Colonic mucosa (tissue), 4 donors: ENCODE results near the gene OSM. TPM values are rescaled to one million over a fixed set of nuclear protein-coding genes. Genes with fewer than 3 reads are reported as not detected.

Experiments used
- DNase-seq: peaks from one replicate; pipeline ENCODE4 v3.0.0-alpha.2; 2020
- H3K27ac ChIP-seq: fragments of 200-600 bp; one replicate; pipeline ENCODE4 v1.8.0; 2021
- H3K27me3 ChIP-seq: fragments of 200-600 bp; one replicate; pipeline ENCODE4 v1.8.0; 2021
- H3K36me3 ChIP-seq: fragments of 200-600 bp; one replicate; pipeline ENCODE4 v1.8.0; 2021
- H3K4me1 ChIP-seq: fragments of 200-600 bp; one replicate; pipeline ENCODE4 v1.8.0; 2021; ENCODE audit warnings: mild to moderate bottlenecking
- H3K4me3 ChIP-seq: fragments of 200-600 bp; one replicate; pipeline ENCODE4 v1.8.0; 2021
- H3K9ac ChIP-seq, 2 donors: one replicate each; pipeline ENCODE4 v1.7.0; 2013; ENCODE audit warnings: control low read depth in 2 of 2, low read depth in 2 of 2, low read length in 2 of 2
- H3K9me3 ChIP-seq: fragments of 200-600 bp; one replicate; pipeline ENCODE4 v1.8.0; 2021
- intact Hi-C: fragments of 100-400 bp; cut with DNase I; formaldehyde crosslinking; loops from one replicate; pipeline ENCODE4 v1.14.1; 2022
- total RNA-seq, 2 donors: library from RNA; stranded (reverse); fragmentation: NEBNext Ultra II Directional in 1 of 2; extraction: Animal tissue kit (Norgen Biotek cat#: 25700) in 1 of 2; gene quantifications; one replicate each; pipeline ENCODE4 v1.2.1, GENCODE V29; 2021
- TF ChIP-seq, protein P1 (sequence below): fragments of 200-600 bp; IDR thresholded peaks from one replicate; pipeline ENCODE4 v1.8.0; 2022; ENCODE audit warnings: antibody characterized with exemption, mild to moderate bottlenecking
- donor health status: healthy.
- donor health status: DM: no; HTN: no; CAD: no.
- donor health status: DM: no; HTN: no; CAD: no.

The OSM gene
- total RNA-seq, 2 donors from 2014 or later, result 0.21 to 0.44 TPM

DNA sequence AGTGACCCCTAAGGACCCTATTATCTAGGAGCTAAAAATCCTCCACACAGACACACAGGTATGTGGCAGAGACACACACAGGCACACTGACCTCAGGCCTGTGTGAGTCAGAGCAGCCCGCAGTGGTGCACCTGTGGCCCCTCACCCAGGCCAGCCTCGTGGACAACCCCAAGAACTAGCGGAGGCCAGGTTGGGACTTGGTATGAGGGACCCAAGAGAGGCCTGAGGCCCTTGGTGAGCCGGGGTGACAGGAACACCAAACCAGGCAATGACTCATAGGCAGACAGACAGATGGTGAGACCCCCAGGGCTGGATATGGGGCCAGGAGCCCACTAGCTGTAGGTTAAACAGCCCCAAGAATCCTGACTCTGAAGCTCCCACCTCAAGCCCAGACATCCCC is 16.7 kb upstream of the OSM start:
- DNase-seq, result no peak
- peaks cover 2% of the 10 kb centered on the region for H3K4me1 ChIP-seq
- H3K27me3 ChIP-seq, result no peaks in the 10 kb centered on the region
- no peak overlapping the region for H3K9ac ChIP-seq
- intact Hi-C loops, result no loop called here
- no peak overlapping the region for H3K4me3 ChIP-seq
- H3K27ac ChIP-seq, result no peak overlapping the region
- H3K36me3 ChIP-seq, result no peaks in the 10 kb centered on the region
- TF ChIP-seq, protein P1, sequence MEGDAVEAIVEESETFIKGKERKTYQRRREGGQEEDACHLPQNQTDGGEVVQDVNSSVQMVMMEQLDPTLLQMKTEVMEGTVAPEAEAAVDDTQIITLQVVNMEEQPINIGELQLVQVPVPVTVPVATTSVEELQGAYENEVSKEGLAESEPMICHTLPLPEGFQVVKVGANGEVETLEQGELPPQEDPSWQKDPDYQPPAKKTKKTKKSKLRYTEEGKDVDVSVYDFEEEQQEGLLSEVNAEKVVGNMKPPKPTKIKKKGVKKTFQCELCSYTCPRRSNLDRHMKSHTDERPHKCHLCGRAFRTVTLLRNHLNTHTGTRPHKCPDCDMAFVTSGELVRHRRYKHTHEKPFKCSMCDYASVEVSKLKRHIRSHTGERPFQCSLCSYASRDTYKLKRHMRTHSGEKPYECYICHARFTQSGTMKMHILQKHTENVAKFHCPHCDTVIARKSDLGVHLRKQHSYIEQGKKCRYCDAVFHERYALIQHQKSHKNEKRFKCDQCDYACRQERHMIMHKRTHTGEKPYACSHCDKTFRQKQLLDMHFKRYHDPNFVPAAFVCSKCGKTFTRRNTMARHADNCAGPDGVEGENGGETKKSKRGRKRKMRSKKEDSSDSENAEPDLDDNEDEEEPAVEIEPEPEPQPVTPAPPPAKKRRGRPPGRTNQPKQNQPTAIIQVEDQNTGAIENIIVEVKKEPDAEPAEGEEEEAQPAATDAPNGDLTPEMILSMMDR, result no peak
- no peaks in the 10 kb centered on the region for H3K9me3 ChIP-seq

DNA sequence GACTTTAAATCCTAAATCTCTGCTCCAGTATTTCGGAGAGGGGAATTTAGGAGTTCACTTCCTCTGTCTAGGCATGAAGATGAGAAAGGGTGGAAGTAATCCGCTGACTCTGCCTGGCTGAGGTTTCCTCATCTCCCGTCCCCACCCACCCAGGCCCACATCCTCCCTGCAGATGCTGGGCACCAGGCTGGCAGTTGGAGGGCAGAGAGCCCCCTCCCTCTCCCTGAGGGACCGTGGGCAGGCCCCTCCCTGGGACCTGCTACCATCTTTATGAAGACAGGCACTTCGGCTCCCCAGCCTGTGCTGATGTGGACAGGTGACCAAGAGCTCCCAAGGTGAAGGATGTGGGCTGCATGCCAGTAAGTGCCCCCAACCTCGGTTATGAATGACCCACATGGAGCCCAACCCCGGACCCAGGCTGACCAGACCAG is 16.0 kb upstream of the OSM start:
- Histone ChIP-seq H3K36me3 (no peaks in the 10 kb centered on the region), H3K4me3 (no peak overlapping the region), H3K27ac (no peak overlapping the region), H3K9me3 (no peaks in the 10 kb centered on the region), H3K27me3 (no peaks in the 10 kb centered on the region), H3K4me1 (no peaks in the 10 kb centered on the region), H3K9ac (no peak overlapping the region)
- TF ChIP-seq, protein P1, result no peak
- intact Hi-C loops, result no loop called here
- DNase-seq, result no peak

DNA sequence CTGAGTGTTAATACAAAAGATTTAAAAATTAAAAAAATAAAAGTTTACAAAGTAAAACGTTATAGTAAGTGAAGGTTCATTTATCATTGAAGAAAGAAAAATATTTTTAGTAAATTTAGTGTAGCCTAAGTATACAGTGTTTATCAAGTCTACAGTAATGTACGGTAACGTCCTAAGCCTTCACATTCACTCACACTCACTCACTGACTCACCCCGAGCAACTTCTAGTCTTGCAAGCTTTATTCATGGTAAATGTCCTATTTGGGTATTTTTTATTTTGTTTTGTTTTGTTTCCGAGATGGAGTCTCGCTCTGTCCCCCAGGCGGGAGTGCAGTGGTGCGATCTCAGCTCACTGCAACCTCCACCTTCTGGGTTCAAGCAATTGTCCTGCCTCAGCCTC is 13.9 kb upstream of the OSM start:
- DNase-seq, result no peak
- Histone ChIP-seq H3K27ac (no peak overlapping the region), H3K27me3 (no peaks in the 10 kb centered on the region), H3K4me3 (no peak overlapping the region), H3K36me3 (no peaks in the 10 kb centered on the region), H3K9me3 (no peaks in the 10 kb centered on the region), H3K4me1 (no peaks in the 10 kb centered on the region), H3K9ac (no peak overlapping the region)
- TF ChIP-seq, protein P1, result no peak
- intact Hi-C loops, result no loop called here

DNA sequence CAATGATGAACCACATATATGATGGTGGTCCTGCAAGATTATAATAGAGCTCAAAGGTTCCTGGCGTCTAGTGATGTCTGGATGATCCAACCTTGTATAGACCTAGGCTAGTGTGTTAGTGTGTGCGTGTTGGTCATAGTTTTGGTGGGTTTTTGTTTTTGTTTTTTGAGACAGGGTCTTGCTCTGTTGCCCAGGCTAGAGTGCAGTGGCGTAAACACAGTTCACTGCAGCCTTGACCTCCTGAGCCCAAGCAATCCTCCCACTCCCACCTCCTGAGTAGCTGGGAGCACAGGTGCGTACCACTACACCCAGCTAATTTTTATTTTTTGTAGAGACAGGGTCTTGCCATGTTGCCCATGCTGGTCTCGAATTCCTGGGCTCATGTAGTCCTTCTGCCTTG is 13.3 kb upstream of the OSM start:
- no peaks in the 10 kb centered on the region for H3K36me3 ChIP-seq
- no peaks in the 10 kb centered on the region for H3K9me3 ChIP-seq
- intact Hi-C loops, result no loop called here
- H3K27ac ChIP-seq, result no peak overlapping the region
- H3K4me1 ChIP-seq, result no peaks in the 10 kb centered on the region
- no peak for DNase-seq
- TF ChIP-seq, protein P1, result no peak
- no peak overlapping the region for H3K4me3 ChIP-seq
- no peak overlapping the region for H3K9ac ChIP-seq
- H3K27me3 ChIP-seq, result no peaks in the 10 kb centered on the region

DNA sequence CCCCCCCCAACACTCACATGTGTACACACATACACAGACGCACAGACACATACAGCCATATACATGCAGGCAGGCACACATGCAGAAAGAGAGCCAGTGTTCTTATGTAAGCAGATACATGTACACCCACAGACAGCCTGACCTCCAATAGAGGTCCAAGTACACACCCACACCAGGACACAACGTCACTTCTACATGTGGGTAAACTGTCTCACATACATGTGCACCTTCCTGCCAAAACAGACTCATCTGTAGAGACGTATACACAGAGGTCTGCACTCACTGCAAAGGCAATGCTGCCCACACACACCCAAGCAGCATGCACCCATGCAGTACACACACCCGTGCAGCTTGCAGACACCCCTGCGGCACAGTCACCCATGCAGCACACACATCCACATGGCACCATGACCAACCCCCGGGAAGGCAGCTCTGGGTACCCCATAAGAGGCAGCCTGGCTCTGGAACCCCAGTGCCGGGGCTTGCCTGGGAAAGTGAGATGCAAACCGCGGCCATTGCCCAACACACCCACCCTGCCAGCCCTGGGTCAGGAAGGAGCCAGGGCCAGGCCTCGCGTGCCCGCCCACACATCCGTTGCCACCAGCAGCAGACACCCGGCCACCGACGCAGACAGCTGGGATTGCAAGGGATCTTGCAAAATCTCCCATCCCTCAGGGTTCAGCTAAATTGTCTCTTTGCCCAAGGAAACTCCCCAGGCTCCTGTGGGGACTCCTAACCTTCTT is 12.6 kb upstream of the OSM start:
- Histone ChIP-seq H3K4me1 (no peaks in the 10 kb centered on the region), H3K9me3 (no peaks in the 10 kb centered on the region), H3K9ac (no peak overlapping the region), H3K36me3 (no peaks in the 10 kb centered on the region), H3K4me3 (no peak overlapping the region), H3K27me3 (no peaks in the 10 kb centered on the region), H3K27ac (no peak overlapping the region)
- no peak for DNase-seq
- intact Hi-C loops, result no loop called here
- TF ChIP-seq, protein P1, result no peak
